HepG2 (cell line): ENCODE data around the gene USP1.

Experiments used
- CTCF ChIP-seq: sonication (generic); formaldehyde crosslinking; IDR thresholded peaks from 2 replicates; pipeline ENCODE4 v1.5.0; 2020; ENCODE audit warnings: mild to moderate bottlenecking, missing genetic modification reagents, moderate library complexity
- EHMT2 ChIP-seq: fragments of 200-600 bp; sonication (generic); IDR thresholded peaks from 2 replicates; pipeline ENCODE4 v1.7.0; 2017; ENCODE audit warnings: antibody characterized with exemption, low read depth, low read length, borderline replicate concordance
- FOXA3 ChIP-seq: IDR thresholded peaks from 2 replicates; pipeline ENCODE4 v1.6.1; 2016; ENCODE audit warnings: missing genetic modification reagents, missing compliant biosample characterization
- PREB ChIP-seq: sonication (generic); formaldehyde crosslinking; IDR thresholded peaks from 2 replicates; pipeline ENCODE4 v1.4.0; 2020; ENCODE audit warnings: missing genetic modification reagents
- TAF1 ChIP-seq: sonication (generic); formaldehyde crosslinking; IDR thresholded peaks from 2 replicates; pipeline ENCODE4 v1.4.0; 2020; ENCODE audit warnings: missing genetic modification reagents
- ZFX ChIP-seq: sonication (generic); formaldehyde crosslinking; IDR thresholded peaks from 2 replicates; pipeline ENCODE4 v1.4.0; 2020; ENCODE audit warnings: mild to moderate bottlenecking, low read depth, missing genetic modification reagents, moderate library complexity
- ZKSCAN1 ChIP-seq: fragments of 150-350 bp; IDR thresholded peaks from 2 replicates; pipeline ENCODE4 v1.6.1; 2014; ENCODE audit warnings: low read length
- ZNF142 ChIP-seq: sonication (generic); formaldehyde crosslinking; IDR thresholded peaks from 2 replicates; pipeline ENCODE4 v1.4.0; 2020; ENCODE audit warnings: missing genetic modification reagents
- ZNF589 ChIP-seq: sonication (generic); formaldehyde crosslinking; conservative IDR thresholded peaks from 2 replicates; pipeline ENCODE4 v1.8.0; 2022; ENCODE audit warnings: mild to moderate bottlenecking, moderate library complexity, missing genetic modification reagents
- ZNF703 ChIP-seq: sonication (generic); formaldehyde crosslinking; IDR thresholded peaks from 2 replicates; pipeline ENCODE4 v1.5.1; 2020; ENCODE audit warnings: missing genetic modification reagents, mild to moderate bottlenecking, moderate library complexity, borderline replicate concordance
- TF ChIP-seq, protein P1 (sequence below): sonication (generic); formaldehyde crosslinking; IDR thresholded peaks from 2 replicates; pipeline ENCODE4 v1.5.0; 2020; ENCODE audit warnings: missing genetic modification reagents
- TF ChIP-seq, protein P2 (sequence below): IDR thresholded peaks from 2 replicates; pipeline ENCODE4 v1.6.1; 2016

- TF ChIP-seq ZNF142 (CRISPR knock-in tag) (no peak), FOXA3 (CRISPR knock-in tag) (no peak), TAF1 (CRISPR knock-in tag) (no peak), ZKSCAN1 (no peak), PREB (CRISPR knock-in tag) (no peak), EHMT2 (no peak), ZNF589 (CRISPR knock-in tag) (no peak), ZFX (CRISPR knock-in tag) (no peak), CTCF (CRISPR knock-in tag) (no peak), ZNF703 (CRISPR knock-in tag) (no peak)
- TF ChIP-seq, protein P1, sequence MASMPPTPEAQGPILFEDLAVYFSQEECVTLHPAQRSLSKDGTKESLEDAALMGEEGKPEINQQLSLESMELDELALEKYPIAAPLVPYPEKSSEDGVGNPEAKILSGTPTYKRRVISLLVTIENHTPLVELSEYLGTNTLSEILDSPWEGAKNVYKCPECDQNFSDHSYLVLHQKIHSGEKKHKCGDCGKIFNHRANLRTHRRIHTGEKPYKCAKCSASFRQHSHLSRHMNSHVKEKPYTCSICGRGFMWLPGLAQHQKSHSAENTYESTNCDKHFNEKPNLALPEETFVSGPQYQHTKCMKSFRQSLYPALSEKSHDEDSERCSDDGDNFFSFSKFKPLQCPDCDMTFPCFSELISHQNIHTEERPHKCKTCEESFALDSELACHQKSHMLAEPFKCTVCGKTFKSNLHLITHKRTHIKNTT (CRISPR knock-in tag) = no peak
- TF ChIP-seq, protein P2, sequence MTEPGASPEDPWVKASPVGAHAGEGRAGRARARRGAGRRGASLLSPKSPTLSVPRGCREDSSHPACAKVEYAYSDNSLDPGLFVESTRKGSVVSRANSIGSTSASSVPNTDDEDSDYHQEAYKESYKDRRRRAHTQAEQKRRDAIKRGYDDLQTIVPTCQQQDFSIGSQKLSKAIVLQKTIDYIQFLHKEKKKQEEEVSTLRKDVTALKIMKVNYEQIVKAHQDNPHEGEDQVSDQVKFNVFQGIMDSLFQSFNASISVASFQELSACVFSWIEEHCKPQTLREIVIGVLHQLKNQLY (CRISPR knock-in tag) = no peak
These were observed 30.3 kb upstream of the USP1 start for GRCh38 chr1:62406576-62406975.
